T1000 (cell line): Measurements from ENCODE around the gene PSIP1.
A peak's percentile ranks its signal among the peaks of the same experiment; 100 is the strongest.
"Not testable (repeated sequence)": the region's sequence is repeated elsewhere in the genome, so short reads cannot be mapped to it uniquely, and the experiment has no call there.

Experiments
- DNase-seq: peaks from one replicate; lab custom pipeline; 2025; ENCODE audit warnings: mixed read lengths; lab: John Stamatoyannopoulos, UW

PSIP1 gene

DNA sequence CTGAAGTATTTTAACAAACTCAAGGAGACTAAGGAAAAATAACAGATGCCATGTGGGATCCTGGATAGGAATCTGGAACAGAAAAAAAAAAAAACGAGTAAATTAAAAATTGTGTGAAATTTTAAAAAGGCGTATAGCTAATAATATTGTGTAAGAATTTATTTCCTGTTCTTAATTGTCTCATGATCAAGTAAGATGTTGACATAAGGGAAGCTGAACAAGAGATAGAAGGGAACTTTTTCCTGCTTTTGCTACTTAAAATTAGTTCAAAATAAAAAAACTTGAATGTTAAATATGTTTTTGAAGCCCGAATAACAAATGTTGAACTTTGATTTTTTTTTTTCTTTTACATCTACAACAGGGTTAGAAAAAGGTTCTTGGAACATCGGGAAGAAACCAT, 77.6 kb downstream of the PSIP1 start:
- DNase-seq, result no peak

DNA sequence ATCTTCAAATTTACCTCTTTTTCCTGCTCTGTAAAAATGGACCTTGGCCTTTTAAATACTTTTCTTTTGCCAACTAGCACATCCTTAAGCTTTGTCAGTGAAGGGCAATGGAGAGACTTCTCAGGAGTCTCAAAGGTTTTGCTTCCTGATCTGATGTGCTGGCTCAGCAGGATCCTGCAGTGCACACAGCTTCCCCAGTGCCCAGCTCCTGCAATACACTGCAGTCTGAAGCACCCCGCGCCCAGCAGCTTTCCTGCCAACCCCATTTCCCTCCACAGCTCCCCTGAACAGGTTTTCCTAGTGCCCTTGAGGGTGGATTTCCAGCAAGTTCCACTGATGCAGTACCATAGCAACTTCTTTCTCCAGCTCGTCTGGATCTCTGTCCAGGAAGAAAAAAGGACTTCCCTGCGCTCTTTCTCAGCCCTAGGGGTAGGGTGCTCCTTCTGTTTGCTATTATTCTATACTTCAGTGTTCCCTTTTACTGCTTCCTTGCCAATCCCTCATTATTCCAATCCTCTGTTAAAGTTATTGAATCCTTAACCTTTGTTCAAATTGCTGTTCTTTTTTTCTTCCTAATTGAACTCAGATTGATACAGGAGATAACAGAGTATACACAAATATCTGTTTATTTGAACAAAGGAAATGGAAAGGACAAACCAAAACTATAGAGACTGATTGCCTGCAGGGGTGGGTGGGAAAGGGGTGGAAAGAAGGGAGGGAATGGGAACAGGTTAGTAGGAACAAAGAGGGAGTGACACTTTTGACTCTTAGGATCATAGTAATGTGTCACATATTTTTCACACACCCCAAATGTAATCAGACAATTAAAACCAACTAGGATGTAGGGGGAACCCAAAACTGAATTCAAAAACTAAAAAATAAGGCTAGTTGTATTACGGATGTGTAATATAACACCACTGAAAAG, 79.6 kb downstream of the PSIP1 start:
- DNase-seq, result no peak

DNA sequence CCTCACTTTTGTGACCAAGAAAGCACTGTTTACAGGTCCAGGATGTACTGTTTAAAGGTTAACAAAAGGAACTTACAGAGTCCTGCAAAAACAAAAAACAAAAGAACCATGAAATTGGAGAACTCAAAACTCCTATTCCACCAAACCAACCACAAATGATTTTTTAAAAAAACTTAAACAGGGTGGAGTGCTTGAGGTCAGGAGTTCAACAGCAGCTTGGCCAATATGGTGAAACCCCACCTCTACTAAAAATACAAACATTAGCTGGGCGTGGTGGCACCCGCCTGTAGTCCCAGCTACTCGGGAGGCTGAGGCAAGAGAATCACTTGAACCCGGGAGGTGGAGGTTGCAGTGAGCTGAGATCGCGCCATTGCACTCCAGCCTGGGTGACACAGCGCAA, 83.1 kb downstream of the PSIP1 start:
- DNase-seq, result not testable (repeated sequence)

DNA sequence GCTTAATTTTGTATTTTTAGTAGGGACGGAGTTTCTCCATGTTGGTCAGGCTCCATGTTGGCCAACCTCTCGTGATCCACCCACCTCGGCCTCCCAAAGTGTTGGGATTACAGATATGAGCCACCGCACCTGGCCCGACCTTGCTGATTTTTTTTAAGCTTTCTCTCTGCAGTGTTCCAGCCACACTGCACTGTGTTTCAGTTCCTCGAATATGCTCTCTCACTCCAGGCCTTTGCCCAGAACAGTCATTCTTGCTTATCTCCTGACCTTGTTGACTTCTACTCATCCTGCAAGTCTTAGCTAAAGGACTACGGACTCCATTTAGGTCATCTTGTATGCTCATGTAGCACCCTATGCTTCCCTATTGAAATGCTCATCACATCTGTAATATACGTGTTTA, 84.8 kb downstream of the PSIP1 start:
- DNase-seq, result no peak

DNA sequence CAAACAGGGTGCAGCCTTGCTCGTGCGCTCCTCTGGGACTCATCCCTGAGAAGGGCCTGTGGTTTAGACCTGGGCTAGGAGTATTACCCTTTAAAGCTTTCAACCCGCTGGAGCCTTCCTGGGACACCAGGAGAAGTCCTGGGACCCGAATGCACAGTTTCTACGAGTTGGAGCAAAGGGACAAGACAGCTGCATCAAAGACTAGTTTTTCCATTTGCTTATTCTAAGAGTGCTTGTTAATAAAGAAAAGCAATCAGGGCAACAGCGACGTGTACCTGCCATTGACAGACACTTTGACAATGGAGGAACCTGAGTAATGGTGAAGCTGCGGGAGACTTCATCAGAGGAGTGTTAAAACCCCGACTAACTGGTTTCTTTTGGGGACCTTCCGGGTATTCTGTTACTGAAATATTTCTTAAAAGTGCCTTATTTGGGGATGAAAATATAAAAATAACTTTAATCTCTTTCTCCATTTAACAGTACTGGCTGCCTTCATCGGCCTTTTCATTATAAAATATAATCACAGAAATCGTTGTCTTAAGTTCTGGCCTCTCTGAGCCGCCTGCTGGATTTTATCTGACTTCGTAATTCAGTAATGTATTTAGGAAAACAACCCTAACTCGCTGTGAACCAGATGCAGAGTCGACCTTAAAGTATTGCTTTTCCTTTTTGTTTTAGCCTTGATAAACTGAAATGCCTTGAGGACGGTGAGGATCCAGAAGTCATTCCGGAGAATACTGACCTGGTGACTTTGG, 87.4 kb downstream of the PSIP1 start:
- no peak for DNase-seq

DNA sequence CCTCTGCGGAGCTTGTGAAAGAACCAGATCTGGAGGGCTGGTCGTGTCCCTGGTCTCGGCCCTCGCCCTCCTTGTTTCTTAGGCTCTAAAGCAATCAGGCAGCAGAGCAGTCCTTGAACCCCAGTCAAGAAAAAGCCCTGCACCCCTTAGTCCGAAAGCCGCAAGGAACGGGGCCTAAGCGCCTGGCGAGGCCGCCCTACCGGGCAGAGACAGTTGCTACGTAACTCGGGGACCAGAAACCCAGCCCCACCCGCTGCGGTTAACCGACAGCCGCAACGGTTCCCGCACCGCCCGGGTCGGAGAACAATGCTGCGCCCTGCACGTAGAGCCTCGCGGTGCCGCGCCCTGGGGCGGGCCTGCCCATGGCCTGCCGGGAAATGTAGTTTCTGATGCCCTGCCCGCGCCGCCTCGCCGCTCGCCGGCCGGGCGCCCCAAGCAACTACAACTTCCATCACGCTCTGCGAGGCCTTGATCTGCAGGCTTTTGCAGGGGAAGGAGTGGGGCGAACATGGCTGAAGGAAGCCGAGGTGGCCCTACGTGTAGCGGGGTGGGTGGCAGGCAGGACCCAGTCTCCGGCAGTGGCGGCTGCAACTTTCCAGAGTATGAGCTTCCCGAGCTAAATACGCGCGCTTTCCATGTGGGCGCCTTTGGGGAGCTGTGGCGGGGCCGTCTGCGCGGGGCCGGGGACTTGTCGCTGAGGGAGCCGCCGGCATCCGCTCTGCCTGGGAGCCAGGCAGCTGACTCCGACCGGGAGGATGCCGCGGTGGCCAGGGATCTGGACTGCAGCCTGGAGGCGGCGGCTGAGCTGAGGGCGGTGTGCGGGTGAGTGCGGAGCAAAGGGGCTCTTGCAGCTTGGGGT, 88.2 kb downstream of the PSIP1 start, which contains the start of gene SNAPC3:
Gene SNAPC3, plus strand, starts transcription at position 505 of the 859 bp plus-strand sequence. Its CDS starts 4 bp downstream, at position 509.
- peak; percentile 75 for DNase-seq

DNA sequence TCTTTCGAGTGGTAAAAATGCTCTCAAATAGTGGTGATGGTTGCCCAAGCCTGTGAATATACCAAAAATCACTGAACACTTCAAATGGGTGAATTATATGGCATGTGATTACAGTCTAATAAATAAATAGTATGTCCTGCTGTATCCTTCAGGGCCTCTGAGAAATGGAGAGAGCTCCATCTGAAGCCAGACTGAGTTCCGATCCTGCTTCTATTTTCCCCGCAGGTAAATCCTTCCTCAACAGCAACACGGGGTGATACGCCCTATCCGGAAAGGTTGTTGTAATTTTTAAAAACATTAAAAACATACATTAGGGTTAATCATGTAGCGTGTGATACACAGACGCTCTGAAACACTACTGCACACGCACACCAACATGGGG, 88.8 kb downstream of the PSIP1 start:
- DNase-seq, result no peak

DNA sequence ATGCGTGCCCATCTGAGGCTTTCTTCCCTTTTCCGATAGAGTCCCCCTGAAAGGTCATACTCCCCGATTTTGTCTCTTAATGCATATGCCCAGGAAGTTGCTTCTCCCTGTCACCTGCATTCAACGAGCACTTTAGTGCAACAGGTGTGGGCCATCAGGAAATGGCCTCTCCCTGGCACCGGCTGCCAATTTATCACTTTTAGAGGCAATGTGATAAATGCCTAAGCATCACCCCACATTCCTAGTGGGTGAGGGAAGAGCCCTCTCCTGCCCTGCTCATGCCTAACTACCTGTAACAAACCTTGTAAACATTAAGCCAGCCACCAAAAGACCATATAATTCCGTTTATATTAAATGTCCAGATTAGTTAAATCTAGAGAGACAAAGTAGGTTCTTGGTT, 89.2 kb downstream of the PSIP1 start:
- no peak for DNase-seq

DNA sequence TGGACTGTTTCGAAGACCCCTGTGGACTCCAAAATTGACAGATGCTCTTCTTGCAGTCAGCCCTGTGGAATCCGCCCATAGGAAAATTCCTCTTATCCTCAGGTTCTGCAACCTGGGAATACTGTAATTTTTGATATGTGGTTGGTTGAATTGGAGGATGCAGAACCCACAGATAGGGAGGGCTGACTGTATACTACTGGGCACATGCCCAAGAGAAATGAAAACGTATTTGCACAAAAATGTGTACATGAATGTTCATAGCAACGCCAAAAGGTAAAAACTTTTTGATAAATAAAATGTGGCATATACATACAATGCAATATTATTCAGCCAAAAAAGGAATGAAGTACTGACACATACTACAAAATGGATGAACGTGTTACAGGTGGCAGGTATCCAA, 90.0 kb downstream of the PSIP1 start:
- DNase-seq, result no peak

DNA sequence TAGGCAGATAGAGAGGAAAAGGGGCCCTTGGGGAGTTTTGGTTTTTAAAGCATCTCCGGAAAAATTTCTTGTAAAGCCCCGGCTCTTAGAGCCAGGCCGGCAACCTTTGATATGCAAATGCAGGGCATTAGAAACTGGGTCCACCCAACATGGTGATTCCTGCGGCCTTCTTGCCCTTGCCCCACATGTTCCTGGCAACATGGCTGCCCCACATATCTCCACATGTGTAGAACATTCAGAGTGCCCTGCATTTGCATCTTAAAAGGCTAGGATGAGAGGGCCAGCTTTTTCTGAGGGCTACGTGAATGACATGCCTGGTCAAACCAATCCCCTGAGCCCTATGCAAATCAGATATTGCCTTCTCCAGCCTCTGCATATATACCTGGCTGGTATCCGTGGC, 93.1 kb downstream of the PSIP1 start:
- DNase-seq, result no peak

DNA sequence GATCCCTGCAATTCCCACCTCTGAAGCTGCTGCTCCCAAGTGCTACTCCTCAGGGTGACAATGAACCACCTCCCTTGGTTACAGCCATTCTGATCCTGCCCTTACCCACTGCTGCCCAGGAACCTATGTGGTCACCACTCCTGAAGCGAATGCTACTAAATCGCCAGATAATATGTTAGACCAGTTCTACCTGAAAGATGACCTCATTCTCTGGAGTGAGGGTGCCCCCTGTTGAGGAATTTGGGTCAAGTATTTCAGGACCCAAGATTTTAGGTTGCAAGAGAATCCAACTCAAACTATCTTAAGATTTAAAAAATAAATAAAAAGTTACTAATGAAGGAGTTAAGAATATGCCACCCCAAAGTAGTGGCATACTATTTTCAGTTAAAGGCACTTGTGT, 93.9 kb downstream of the PSIP1 start:
- no peak for DNase-seq
